HEK293T (cell line): ENCODE data around the gene RNU1-4.
"Not testable (repeated sequence)": the region's sequence is repeated elsewhere in the genome, so short reads cannot be mapped to it uniquely, and the experiment has no call there.

Experiments used
- BHLHE40 ChIP-seq: fragments of 450-650 bp; IDR thresholded peaks from 2 replicates; pipeline ENCODE4 v1.6.1; 2016; ENCODE audit warnings: mild to moderate bottlenecking, moderate library complexity, borderline replicate concordance
- CTBP1 ChIP-seq: fragments of 450-650 bp; IDR thresholded peaks from 2 replicates; pipeline ENCODE4 v1.6.1; 2016; ENCODE audit warnings: borderline replicate concordance
- ELF4 ChIP-seq: fragments of 450-650 bp; IDR thresholded peaks from 2 replicates; pipeline ENCODE4 v1.6.1; 2017; ENCODE audit warnings: antibody characterized with exemption
- FOXA1 ChIP-seq: fragments of 450-650 bp; IDR thresholded peaks from 2 replicates; pipeline ENCODE4 v1.6.1; 2016; ENCODE audit warnings: mild to moderate bottlenecking
- FOXK2 ChIP-seq: fragments of 450-650 bp; IDR thresholded peaks from 2 replicates; pipeline ENCODE4 v1.6.1; 2016; ENCODE audit warnings: mild to moderate bottlenecking
- FOXM1 ChIP-seq: fragments of 450-650 bp; IDR thresholded peaks from 2 replicates; pipeline ENCODE4 v1.6.1; 2017; ENCODE audit warnings: mild to moderate bottlenecking, borderline replicate concordance
- HDGF ChIP-seq: fragments of 450-650 bp; IDR thresholded peaks from 2 replicates; pipeline ENCODE4 v1.6.1; 2017; ENCODE audit warnings: antibody characterized with exemption, borderline replicate concordance
- L3MBTL2 ChIP-seq: fragments of 450-650 bp; conservative IDR thresholded peaks from 2 replicates; pipeline ENCODE4 v1.6.1; 2016; ENCODE audit warnings: mild to moderate bottlenecking
- NFRKB ChIP-seq: fragments of 450-650 bp; IDR thresholded peaks from 2 replicates; pipeline ENCODE4 v1.6.1; 2016; ENCODE audit warnings: mild to moderate bottlenecking, moderate library complexity
- PKNOX1 ChIP-seq: fragments of 450-650 bp; IDR thresholded peaks from 2 replicates; pipeline ENCODE4 v1.6.1; 2016
- SP1 ChIP-seq: fragments of 450-650 bp; IDR thresholded peaks from 2 replicates; pipeline ENCODE4 v1.6.1; 2017
- SUZ12 ChIP-seq: fragments of 450-650 bp; IDR thresholded peaks from 2 replicates; pipeline ENCODE4 v1.6.1; 2016; ENCODE audit warnings: mild to moderate bottlenecking

- not testable (repeated sequence) for TF ChIP-seq SP1, FOXK2, CTBP1, L3MBTL2, FOXA1, HDGF, ELF4, PKNOX1, SUZ12, FOXM1, NFRKB, BHLHE40
Measured at GRCh38 chr1:16776248-16776647, 35.9 kb downstream of the RNU1-4 start.
